Glomerular visceral epithelial cell (primary cell): ENCODE results near the gene TTLL11.
"Not testable (repeated sequence)": the region's sequence is repeated elsewhere in the genome, so short reads cannot be mapped to it uniquely, and the experiment has no call there.

Experiments
- DNase-seq: peaks from one replicate; pipeline ENCODE4 v3.0.0-alpha.2; 2016; ENCODE audit errors: extremely low spot score

TTLL11 gene

GRCh38 chr9:122125509-122126330 is 32.6 kb upstream of the TTLL11 start:
- peak; percentile 37 for DNase-seq

GRCh38 chr9:122125158-122125508 is 32.0 kb upstream of the TTLL11 start:
- DNase-seq: peak; percentile 80

- no peak for DNase-seq
These were observed 31.4 kb upstream of the TTLL11 start for GRCh38 chr9:122124528-122124927.

GRCh38 chr9:122124048-122124447 is 30.9 kb upstream of the TTLL11 start:
- no peak for DNase-seq

GRCh38 chr9:122122903-122123632 is 30.0 kb upstream of the TTLL11 start:
- peak; percentile 73 for DNase-seq

- no peak for DNase-seq
These were observed 29.4 kb upstream of the TTLL11 start for GRCh38 chr9:122122468-122122867.

- no peak for DNase-seq
These were observed 28.8 kb upstream of the TTLL11 start for GRCh38 chr9:122121931-122122330.

- no peak for DNase-seq
These were observed 28.3 kb upstream of the TTLL11 start for GRCh38 chr9:122121391-122121790.

GRCh38 chr9:122120316-122121071 is 27.4 kb upstream of the TTLL11 start:
- DNase-seq: no peak

GRCh38 chr9:122119721-122120120 is 26.6 kb upstream of the TTLL11 start:
- no peak for DNase-seq

- no peak for DNase-seq
These were observed 26.0 kb upstream of the TTLL11 start for GRCh38 chr9:122119166-122119521.

GRCh38 chr9:122118343-122119165 is 25.4 kb upstream of the TTLL11 start:
- no peak for DNase-seq

- not testable (repeated sequence) for DNase-seq
These were observed 24.1 kb upstream of the TTLL11 start for GRCh38 chr9:122117241-122117640.

GRCh38 chr9:122116448-122117173 is 23.5 kb upstream of the TTLL11 start:
- no peak for DNase-seq

- peak; percentile 43 for DNase-seq
These were observed 22.9 kb upstream of the TTLL11 start for GRCh38 chr9:122116040-122116439.

- DNase-seq: no peak
These were observed 22.3 kb upstream of the TTLL11 start for GRCh38 chr9:122115176-122116035.

GRCh38 chr9:122113574-122113973 is 20.5 kb upstream of the TTLL11 start:
- no peak for DNase-seq

GRCh38 chr9:122112238-122112637 is 19.1 kb upstream of the TTLL11 start:
- DNase-seq: no peak

GRCh38 chr9:122111413-122112085 is 18.4 kb upstream of the TTLL11 start:
- no peak for DNase-seq
